K562 (cell line): Measurements from ENCODE around the gene PEX3. TPM values are rescaled to one million over a fixed set of nuclear protein-coding genes. Genes with fewer than 3 reads are reported as not detected.

Experiments
- CBX1 ChIP-seq: sonication (generic); IDR thresholded peaks from 2 replicates; pipeline ENCODE4 v1.6.1; 2016; ENCODE audit warnings: antibody characterized with exemption, low read depth, mild to moderate bottlenecking
- E2F3 ChIP-seq: fragments of 250-450 bp; sonication (Bioruptor Pico); IDR thresholded peaks from 2 replicates; pipeline ENCODE4 v1.4.0; 2020; ENCODE audit warnings: mild to moderate bottlenecking
- FOXA3 ChIP-seq, 2 experiments: fragments of 450-650 bp in 1 of 2; sonication (generic) in 1 of 2; formaldehyde crosslinking; IDR thresholded peaks in 1 of 2; conservative IDR thresholded peaks in 1 of 2; 2 replicates each; pipeline versions ENCODE4 v1.4.0 to v1.8.0; 2020 to 2022; ENCODE audit warnings: mild to moderate bottlenecking in 2 of 2, missing genetic modification reagents in 1 of 2
- HDAC8 ChIP-seq: fragments of 450-650 bp; IDR thresholded peaks from 2 replicates; pipeline ENCODE4 v1.6.1; 2016; ENCODE audit warnings: mild to moderate bottlenecking, missing genetic modification characterization, moderate library complexity, missing compliant biosample characterization
- HNRNPH1 ChIP-seq: fragments of 200-400 bp; formaldehyde crosslinking; optimal IDR thresholded peaks from 2 replicates; pipeline ENCODE3; 2017; ENCODE audit warnings: low read depth, mild to moderate bottlenecking, low read length, moderate library complexity
- IRF2 ChIP-seq: sonication (generic); formaldehyde crosslinking; IDR thresholded peaks from 2 replicates; pipeline ENCODE4 v1.8.1; 2022; ENCODE audit warnings: mild to moderate bottlenecking, missing genetic modification reagents
- NCOA2 ChIP-seq, 2 experiments: fragments of 450-650 bp; IDR thresholded peaks; 2 replicates each; pipeline ENCODE4 v1.6.1; 2018; ENCODE audit warnings: mild to moderate bottlenecking in 2 of 2, moderate library complexity in 1 of 2; ENCODE audit not compliant: partially characterized antibody in 2 of 2
- PHTF2 ChIP-seq: fragments of 250-450 bp; sonication (Bioruptor Pico); IDR thresholded peaks from 2 replicates; pipeline ENCODE4 v1.5.0; 2021; ENCODE audit warnings: mild to moderate bottlenecking
- RBM25 ChIP-seq: fragments of 200-400 bp; formaldehyde crosslinking; IDR thresholded peaks from 2 replicates; pipeline ENCODE4 v1.6.1; 2018; ENCODE audit warnings: low read length, low read depth, moderate library complexity; ENCODE audit not compliant: severe bottlenecking
- SP1 ChIP-seq: sonication (generic); formaldehyde crosslinking; IDR thresholded peaks from 2 replicates; pipeline ENCODE4 v1.8.1; 2022; ENCODE audit warnings: mild to moderate bottlenecking, missing genetic modification reagents
- SPI1 ChIP-seq: IDR thresholded peaks from 2 replicates; pipeline ENCODE4 v1.6.1; 2011; ENCODE audit warnings: low read depth, low read length, control low read depth, borderline replicate concordance
- TBP ChIP-seq: optimal IDR thresholded peaks from 2 replicates; pipeline ENCODE3; 2011; ENCODE audit warnings: low read depth, low read length, improper control_type of control experiment
- TEAD4 ChIP-seq, 2 experiments: sonication (generic) in 1 of 2; formaldehyde crosslinking in 1 of 2; IDR thresholded peaks; 2 replicates each; pipeline versions ENCODE4 v1.6.1 to v1.8.0; 2012 to 2022; ENCODE audit warnings: borderline replicate concordance in 1 of 2, inconsistent platforms in 1 of 2, low read length in 1 of 2, mild to moderate bottlenecking in 1 of 2, missing genetic modification reagents in 1 of 2
- U2AF1 ChIP-seq: fragments of 200-400 bp; formaldehyde crosslinking; optimal IDR thresholded peaks from 2 replicates; pipeline ENCODE3; 2017; ENCODE audit warnings: mild to moderate bottlenecking, low read depth, low read length, moderate library complexity
- USF2 ChIP-seq: sonication (generic); formaldehyde crosslinking; IDR thresholded peaks from 2 replicates; pipeline ENCODE4 v1.5.0; 2020; ENCODE audit warnings: missing genetic modification reagents
- ZNF12 ChIP-seq: sonication (generic); formaldehyde crosslinking; IDR thresholded peaks from 2 replicates; pipeline ENCODE4 v1.4.0; 2020; ENCODE audit warnings: mild to moderate bottlenecking, missing genetic modification reagents
- ZNF282 ChIP-seq: sonication (generic); formaldehyde crosslinking; IDR thresholded peaks from 2 replicates; pipeline ENCODE4 v1.8.1; 2023; ENCODE audit warnings: missing genetic modification reagents
- ZNF436 ChIP-seq: fragments of 250-450, 450-650 bp; sonication (Bioruptor Pico); formaldehyde crosslinking; IDR thresholded peaks from 2 replicates; pipeline ENCODE4 v1.7.0; 2020; ENCODE audit warnings: mild to moderate bottlenecking
- polyA plus RNA-seq, 8 experiments: library from polyadenylated mRNA; depleted of rRNA in 4 of 8; stranded (reverse) in 5 of 8; unstranded in 3 of 8; fragments of >200 nt; fragmentation: Nextera tagmentation in 2 of 8; fragmentation: Illumina TruSeq in 1 of 8; extraction: Ambion mirVana in 2 of 8; extraction: Trizol in 1 of 8; gene quantifications; 2 replicates each; pipeline versions ENCODE4 v1.2.1 to v1.2.3, GENCODE V29; 2011 to 2014; ENCODE audit warnings: inconsistent platforms in 1 of 8, missing spikeins in 1 of 8
- total RNA-seq, 7 experiments: library from RNA; depleted of rRNA in 6 of 7; stranded (reverse); fragments of >200 nt in 6 of 7; fragmentation: Illumina TruSeq in 2 of 7; extraction: Trizol in 2 of 7; gene quantifications; 2 replicates each; pipeline versions ENCODE4 v1.2.1 to v1.2.3, GENCODE V29; 2011 to 2021; ENCODE audit warnings: low replicate concordance in 1 of 7

The PEX3 gene
- total and polyA plus RNA-seq, 9 of the 15 experiments (the other 6 are each of a cell fraction or from before 2014, with no cell fraction given), result 17.3 to 69.6 (median 32.7) TPM

GRCh38 chr6:143449082-143449713 is 1.4 kb upstream of the PEX3 start (continued):
- TF ChIP-seq USF2 (CRISPR knock-in tag) (no peak), TBP (peak; percentile 19), FOXA3 (CRISPR knock-in tag; conservative IDR thresholded peaks at IDR 0.05 in 1 of 2, IDR thresholded peaks at IDR 0.05 in 1 of 2) (no peak), HDAC8 (tag) (no peak), ZNF282 (CRISPR knock-in tag) (no peak), ZNF436 (CRISPR knock-in tag) (no peak), TEAD4 (IDR thresholded peaks at IDR 0.05; ENCODE audit: low read length) (0 out of 2 replicates have a peak, but pooled peaks have one; percentile 5), TEAD4 (CRISPR knock-in tag; IDR thresholded peaks at IDR 0.05; ENCODE audit: borderline replicate concordance) (no peak), CBX1 (no peak), RBM25 (peak; percentile 18), PHTF2 (CRISPR knock-in tag) (no peak), IRF2 (CRISPR knock-in tag) (no peak), HNRNPH1 (no peak), ZNF12 (CRISPR knock-in tag) (no peak), U2AF1 (no peak), NCOA2 (IDR thresholded peaks at IDR 0.05; ENCODE audit: partially characterized antibody in 2 of 2) (no peak), E2F3 (CRISPR knock-in tag) (no peak), SPI1 (no peak), SP1 (CRISPR knock-in tag) (no peak)
